HG03571 (cell line): ENCODE measurements around the gene KCNK16.

Experiments used
- ATAC-seq: cut with Tn5 transposase; IDR thresholded peaks from one replicate; pipeline ENCODE4 v1.9.1; 2021; ENCODE audit not compliant: unreplicated experiment

KCNK16 gene

DNA sequence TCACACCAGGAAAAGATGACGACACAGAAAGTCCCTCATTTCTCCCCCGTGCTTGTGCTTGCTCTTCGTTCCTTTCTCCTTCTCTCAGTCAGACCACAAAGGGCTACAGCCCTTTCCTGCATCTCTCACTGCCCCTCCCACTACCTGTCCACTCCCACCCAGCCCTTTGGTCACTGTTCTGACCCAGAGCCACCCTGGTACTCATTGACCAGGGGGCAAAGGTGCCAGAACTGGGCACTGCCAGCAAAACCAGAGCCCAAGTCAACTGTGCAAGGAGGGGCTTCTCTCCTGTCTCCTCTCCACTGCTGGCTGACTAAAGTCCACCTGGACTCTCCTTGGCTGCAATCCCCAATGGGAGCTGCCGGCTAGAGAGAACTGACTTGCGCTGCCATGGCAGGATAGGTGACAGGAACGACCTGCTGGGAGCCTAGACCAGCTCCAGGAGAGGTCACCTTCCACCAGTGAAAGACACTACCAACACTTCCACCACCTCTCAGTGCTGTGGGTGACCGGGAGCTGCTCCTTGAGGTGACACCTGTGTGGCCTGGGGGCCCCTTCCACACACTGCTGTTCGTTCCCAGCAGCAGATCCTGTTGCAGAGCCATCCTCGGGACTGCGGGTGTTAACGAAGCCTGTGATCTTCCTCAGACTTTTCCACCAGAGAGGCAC lies 41.1 kb downstream of the KCNK16 start:
- ATAC-seq = no peak

GRCh38 chr6:39280247-39280731 lies 42.2 kb downstream of the KCNK16 start:
- ATAC-seq = no peak

- no peak for ATAC-seq
Observed at GRCh38 chr6:39279539-39279938, 43.0 kb downstream of the KCNK16 start.

DNA sequence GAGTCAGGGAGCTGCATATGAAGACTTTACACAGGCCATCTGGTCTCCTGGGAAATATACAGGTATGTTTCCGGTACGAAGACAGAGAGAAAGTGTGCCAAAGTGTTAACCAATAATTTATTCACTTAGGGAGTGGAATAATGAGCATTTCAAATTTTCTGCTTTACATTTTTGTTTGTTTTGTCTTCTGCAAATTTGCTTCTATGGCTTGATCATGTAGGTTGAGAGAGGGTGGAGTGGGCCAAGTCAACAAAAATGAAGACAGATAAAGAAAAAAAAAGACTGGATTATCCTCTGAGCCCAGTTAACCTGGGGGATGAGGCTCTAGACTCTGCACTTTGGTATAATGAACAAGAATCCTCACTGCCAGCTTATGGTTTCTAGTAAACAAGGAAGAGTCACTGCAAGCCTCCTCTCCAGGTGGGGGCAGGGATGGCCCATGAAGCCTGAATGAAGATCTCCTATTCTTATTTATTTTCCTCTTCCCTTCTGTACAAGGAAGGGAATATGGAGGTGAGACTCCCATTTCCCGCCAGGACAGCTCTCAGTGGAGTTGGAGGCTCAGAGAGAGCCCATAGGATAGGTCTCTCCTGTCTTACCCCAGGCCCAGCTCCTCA lies 46.0 kb downstream of the KCNK16 start:
- no peak for ATAC-seq

GRCh38 chr6:39274903-39275302 lies 47.6 kb downstream of the KCNK16 start:
- ATAC-seq = no peak

GRCh38 chr6:39274471-39274870 lies 48.0 kb downstream of the KCNK16 start:
- no peak for ATAC-seq

- ATAC-seq = no peak
Observed at GRCh38 chr6:39273406-39273821, 49.1 kb downstream of the KCNK16 start.

GRCh38 chr6:39269961-39270360 lies 52.5 kb downstream of the KCNK16 start:
- no peak for ATAC-seq

DNA sequence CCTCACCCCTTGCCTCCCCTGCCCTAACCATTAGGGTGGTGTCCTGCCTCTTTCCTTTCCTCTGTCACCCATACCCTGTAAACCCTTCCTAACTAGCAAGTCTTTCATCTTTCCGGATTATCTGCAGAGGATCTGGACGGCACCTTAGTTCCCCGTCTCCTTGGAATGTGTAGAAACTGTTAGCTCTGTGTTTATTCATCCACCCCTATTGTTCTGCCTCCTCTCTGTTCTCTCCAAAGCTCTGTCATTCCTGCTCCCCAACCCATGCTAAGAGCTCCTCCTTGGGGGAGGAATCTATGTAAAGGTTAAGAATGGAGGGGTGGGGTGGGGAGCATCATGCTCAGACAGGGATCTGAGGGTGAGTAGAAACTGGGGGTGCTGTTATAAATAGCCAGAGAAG lies 53.8 kb downstream of the KCNK16 start:
- ATAC-seq = no peak

GRCh38 chr6:39268171-39268570 lies 54.3 kb downstream of the KCNK16 start:
- no peak for ATAC-seq

- ATAC-seq = no peak
Observed at GRCh38 chr6:39266782-39267355, 55.6 kb downstream of the KCNK16 start.

- ATAC-seq = no peak
Observed at GRCh38 chr6:39266375-39266774, 56.1 kb downstream of the KCNK16 start.
